K562 (cell line): Measurements from ENCODE around the gene SIGLEC6. TPM values are rescaled to one million over a fixed set of nuclear protein-coding genes. Genes with fewer than 3 reads are reported as not detected.

Experiments used
- ATF1 ChIP-seq, 2 experiments: fragments of 450-650 bp in 1 of 2; IDR thresholded peaks; 2 replicates each; pipeline ENCODE4 v1.6.1; 2016; ENCODE audit warnings: missing compliant biosample characterization in 1 of 2, missing genetic modification characterization in 1 of 2
- ESRRA ChIP-seq: fragments of 450-650 bp; IDR thresholded peaks from 2 replicates; pipeline ENCODE4 v1.6.1; 2014; ENCODE audit warnings: low read depth, mild to moderate bottlenecking, moderate library complexity, borderline replicate concordance
- FOXP4 ChIP-seq: sonication (generic); formaldehyde crosslinking; IDR thresholded peaks from 2 replicates; pipeline ENCODE4 v1.8.0; 2022; ENCODE audit warnings: mild to moderate bottlenecking, missing genetic modification reagents, borderline replicate concordance
- HDAC6 ChIP-seq: IDR thresholded peaks from 2 replicates; pipeline ENCODE4 v1.6.1; 2012; ENCODE audit warnings: low read depth, mild to moderate bottlenecking, control low read depth, inconsistent platforms, low read length, moderate library complexity
- HMG20A ChIP-seq: fragments of 450-650 bp; formaldehyde crosslinking; conservative IDR thresholded peaks from 2 replicates; pipeline ENCODE4 v1.4.0; 2020; ENCODE audit warnings: mild to moderate bottlenecking, mixed read lengths
- MAX ChIP-seq: sonication (generic); formaldehyde crosslinking; IDR thresholded peaks from 2 replicates; pipeline ENCODE4 v1.9.0; 2022; ENCODE audit warnings: mild to moderate bottlenecking, missing genetic modification reagents
- MLX ChIP-seq, 2 experiments: fragments of 450-650 bp in 1 of 2; sonication (generic) in 1 of 2; formaldehyde crosslinking; conservative IDR thresholded peaks; 2 replicates each; pipeline versions ENCODE4 v1.4.0 to v1.8.1; 2020 to 2022; ENCODE audit warnings: mild to moderate bottlenecking in 1 of 2, missing genetic modification reagents in 1 of 2
- MTA2 ChIP-seq: fragments of 450-650 bp; IDR thresholded peaks from 2 replicates; pipeline ENCODE4 v1.6.1; 2016; ENCODE audit warnings: low read depth
- NFRKB ChIP-seq: fragments of 450-650 bp; IDR thresholded peaks from 2 replicates; pipeline ENCODE4 v1.6.1; 2016; ENCODE audit warnings: low read depth
- RUNX1 ChIP-seq: sonication (generic); IDR thresholded peaks from 2 replicates; pipeline ENCODE4 v1.6.1; 2016; ENCODE audit warnings: antibody characterized with exemption, low read depth
- SMAD3 ChIP-seq: fragments of 450-650 bp; formaldehyde crosslinking; conservative IDR thresholded peaks from 2 replicates; pipeline ENCODE4 v1.4.0; 2020; ENCODE audit warnings: mild to moderate bottlenecking
- STAT6 ChIP-seq: sonication (generic); formaldehyde crosslinking; IDR thresholded peaks from 2 replicates; pipeline ENCODE4 v1.8.1; 2023; ENCODE audit warnings: mild to moderate bottlenecking, missing genetic modification reagents
- TCF7 ChIP-seq: sonication (generic); IDR thresholded peaks from 2 replicates; pipeline ENCODE4 v1.6.1; 2016; ENCODE audit warnings: antibody characterized with exemption, borderline replicate concordance
- TOE1 ChIP-seq, 2 experiments: fragments of 450-650 bp in 1 of 2; sonication (generic) in 1 of 2; formaldehyde crosslinking in 1 of 2; IDR thresholded peaks; 2 replicates each; pipeline versions ENCODE4 v1.7.1 to v1.8.0; 2016 to 2022; ENCODE audit warnings: borderline replicate concordance in 2 of 2, mild to moderate bottlenecking in 2 of 2, antibody characterized with exemption in 1 of 2, inconsistent platforms in 1 of 2, low read depth in 1 of 2, missing genetic modification reagents in 1 of 2, moderate library complexity in 1 of 2
- VEZF1 ChIP-seq: fragments of 200-800 bp; sonication (Bioruptor generic); IDR thresholded peaks from 2 replicates; pipeline ENCODE4 v1.6.1; 2017; ENCODE audit warnings: missing genetic modification characterization, missing compliant biosample characterization
- ZNF217 ChIP-seq: sonication (generic); formaldehyde crosslinking; IDR thresholded peaks from 2 replicates; pipeline ENCODE4 v1.8.0; 2022; ENCODE audit warnings: mild to moderate bottlenecking, missing genetic modification reagents
- ZNF253 ChIP-seq: fragments of 250-450 bp; sonication (Bioruptor Pico); conservative IDR thresholded peaks from 2 replicates; pipeline ENCODE4 v1.6.1; 2021; ENCODE audit warnings: mild to moderate bottlenecking
- ZNF395 ChIP-seq: fragments of 200-800 bp; sonication (Bioruptor generic); IDR thresholded peaks from 2 replicates; pipeline ENCODE4 v1.6.1; 2017; ENCODE audit warnings: missing genetic modification characterization, missing compliant biosample characterization
- ZNF785 ChIP-seq: fragments of 250-450 bp; sonication (Bioruptor Pico); IDR thresholded peaks from 2 replicates; pipeline ENCODE4 v1.4.0; 2020; ENCODE audit warnings: mild to moderate bottlenecking
- polyA plus RNA-seq, 8 experiments: library from polyadenylated mRNA; depleted of rRNA in 4 of 8; stranded (reverse) in 5 of 8; unstranded in 3 of 8; fragments of >200 nt; fragmentation: Nextera tagmentation in 2 of 8; fragmentation: Illumina TruSeq in 1 of 8; extraction: Ambion mirVana in 2 of 8; extraction: Trizol in 1 of 8; gene quantifications; 2 replicates each; pipeline versions ENCODE4 v1.2.1 to v1.2.3, GENCODE V29; 2011 to 2014; ENCODE audit warnings: inconsistent platforms in 1 of 8, missing spikeins in 1 of 8
- total RNA-seq, 7 experiments: library from RNA; depleted of rRNA in 6 of 7; stranded (reverse); fragments of >200 nt in 6 of 7; fragmentation: Illumina TruSeq in 2 of 7; extraction: Trizol in 2 of 7; gene quantifications; 2 replicates each; pipeline versions ENCODE4 v1.2.1 to v1.2.3, GENCODE V29; 2011 to 2021; ENCODE audit warnings: low replicate concordance in 1 of 7

Gene SIGLEC6
- total and polyA plus RNA-seq, 9 of the 15 experiments (the other 6 are each of a cell fraction or from before 2014, with no cell fraction given) = 0.03 to 17.5 (median 0.71) TPM

GRCh38 chr19:51570962-51571575, 39.6 kb upstream of the SIGLEC6 start, which contains the start of gene ZNF175 (continued):
- TF ChIP-seq STAT6 (CRISPR knock-in tag) (no peak), HMG20A (CRISPR knock-in tag) (no peak), SMAD3 (CRISPR knock-in tag) (no peak), ATF1 (CRISPR knock-in tag; IDR thresholded peaks at IDR 0.05) (no peak), ATF1 (tag; IDR thresholded peaks at IDR 0.05) (peak; percentile 75), ZNF785 (CRISPR knock-in tag) (no peak), MAX (CRISPR knock-in tag) (no peak), TCF7 (no peak), VEZF1 (CRISPR knock-in tag) (peak; percentile 19; the same call in 1 of the 2 replicates), NFRKB (peak; percentile 93), ZNF253 (CRISPR knock-in tag) (no peak), MTA2 (no peak), ESRRA (peak; percentile 90), TOE1 (IDR thresholded peaks at IDR 0.05; ENCODE audit: borderline replicate concordance) (no peak), TOE1 (CRISPR knock-in tag; IDR thresholded peaks at IDR 0.05; ENCODE audit: borderline replicate concordance, low read depth) (no peak), MLX (CRISPR knock-in tag; conservative IDR thresholded peaks at IDR 0.05) (no peak), HDAC6 (no peak), ZNF395 (CRISPR knock-in tag) (peak; percentile 70; the same call in 1 of the 2 replicates), ZNF217 (CRISPR knock-in tag) (no peak), RUNX1 (no peak), FOXP4 (CRISPR knock-in tag) (no peak)
